B cell (primary cell): ENCODE measurements around the gene VAPB. TPM values are rescaled to one million over a fixed set of nuclear protein-coding genes. Genes with fewer than 3 reads are reported as not detected.

Source experiments
- ATAC-seq: fragments of 200-7000 bp; cut with Tn5 transposase; one replicate; pipeline ENCODE4 v1.10.0; 2021; ENCODE audit warnings: low read depth, mild to moderate bottlenecking, moderate number of reproducible peaks, moderate library complexity
- CTCF ChIA-PET: fragments of 350-600 bp; sonication (Branson Sonifier 250); formaldehyde crosslinking; loops from one replicate; lab custom pipeline; 2021; ENCODE audit warnings: antibody characterized with exemption, inconsistent platforms; lab: Charles Lee
- POLR2A ChIA-PET: fragments of 350-600 bp; sonication (Branson Sonifier 250); formaldehyde crosslinking; loops from one replicate; lab custom pipeline; 2021; ENCODE audit warnings: antibody characterized with exemption; lab: Charles Lee
- DNase-seq: peaks from one replicate; pipeline ENCODE4 v3.0.0; 2013
- H2AFZ ChIP-seq: 2 replicates; pipeline ENCODE4 v1.6.1; 2012; ENCODE audit warnings: mild to moderate bottlenecking, low read depth, low read length; ENCODE audit not compliant: insufficient read depth, poor library complexity, severe bottlenecking
- H3K27ac ChIP-seq, 2 donors: 1 replicate in 1 of 2; 2 replicates in 1 of 2; pipeline ENCODE4 v1.5.1; 2012 to 2013; ENCODE audit warnings: low read length in 2 of 2, mild to moderate bottlenecking in 2 of 2, moderate library complexity in 1 of 2
- H3K27me3 ChIP-seq, 4 experiments: fragments of 200-600 bp in 1 of 4; sonication (generic) in 1 of 4; replicated peaks in 1 of 4; 1 replicate in 2 of 4; 2 replicates in 2 of 4; pipeline versions ENCODE4 v1.6.1 to v1.7.0; 2013 to 2016; ENCODE audit warnings: low read length in 3 of 4, mild to moderate bottlenecking in 2 of 4, mixed read lengths in 1 of 4, moderate library complexity in 1 of 4; ENCODE audit not compliant: insufficient read depth in 4 of 4, control insufficient read depth in 3 of 4; ENCODE audit errors: control extremely low read depth in 1 of 4
- H3K36me3 ChIP-seq, 2 experiments: replicated peaks in 1 of 2; 1 replicate in 1 of 2; 2 replicates in 1 of 2; pipeline versions ENCODE4 v1.6.1 to v1.7.1; 2013; ENCODE audit warnings: low read length in 1 of 2; ENCODE audit not compliant: insufficient read depth in 2 of 2, control insufficient read depth in 1 of 2; ENCODE audit errors: control extremely low read depth in 1 of 2, extremely low read depth in 1 of 2
- H3K4me1 ChIP-seq, 2 donors: fragments of 200-600 bp in 1 of 2; sonication (generic) in 1 of 2; 1 replicate in 1 of 2; 2 replicates in 1 of 2; pipeline versions ENCODE4 v1.5.1 to v1.6.1; 2013 to 2017; ENCODE audit warnings: low read length in 2 of 2; ENCODE audit not compliant: control insufficient read depth in 2 of 2, insufficient read depth in 2 of 2
- H3K4me2 ChIP-seq: replicated peaks from 2 replicates; pipeline ENCODE3; 2012; ENCODE audit warnings: mild to moderate bottlenecking, low read depth, low read length; ENCODE audit not compliant: poor library complexity, severe bottlenecking
- H3K4me3 ChIP-seq, 5 experiments: fragments of 200-600 bp in 1 of 5; sonication (generic) in 1 of 5; 1 replicate in 3 of 5; 2 replicates in 2 of 5; pipeline versions ENCODE4 v1.5.1 to v1.7.0; 2011 to 2016; ENCODE audit warnings: low read length in 4 of 5, mild to moderate bottlenecking in 4 of 5, low read depth in 2 of 5, control low read depth in 1 of 5, moderate library complexity in 1 of 5; ENCODE audit not compliant: insufficient read depth in 1 of 5; ENCODE audit errors: control extremely low read depth in 1 of 5, extremely low read depth in 1 of 5
- H3K79me2 ChIP-seq: fragments of 200-600 bp; sonication (generic); one replicate; pipeline ENCODE4 v1.6.0; 2016; ENCODE audit warnings: low read length; ENCODE audit not compliant: control insufficient read depth, insufficient read depth
- H3K9ac ChIP-seq: fragments of 200-600 bp; sonication (generic); 2 replicates; pipeline ENCODE4 v1.6.1; 2017; ENCODE audit warnings: mild to moderate bottlenecking, low read length, moderate library complexity
- H3K9me3 ChIP-seq, 3 donors: one replicate each; pipeline versions ENCODE4 v1.6.1 to v1.7.1; 2013; ENCODE audit warnings: low read length in 2 of 3; ENCODE audit not compliant: control insufficient read depth in 2 of 3, insufficient read depth in 1 of 3; ENCODE audit errors: control extremely low read depth in 1 of 3
- H4K20me1 ChIP-seq: 2 replicates; pipeline ENCODE4 v1.6.0; 2012; ENCODE audit warnings: mild to moderate bottlenecking, low read length; ENCODE audit not compliant: insufficient read depth, control insufficient read depth, poor library complexity, severe bottlenecking
- H3K27ac Mint-ChIP-seq: one replicate; pipeline ENCODE4 v1.8.0; 2021; ENCODE audit warnings: mixed read lengths
- H3K27me3 Mint-ChIP-seq: one replicate; pipeline ENCODE4 v1.8.0; 2021; ENCODE audit warnings: mixed read lengths
- H3K4me1 Mint-ChIP-seq: one replicate; pipeline ENCODE4 v1.8.0; 2021; ENCODE audit warnings: mixed read lengths
- H3K4me3 Mint-ChIP-seq: one replicate; pipeline ENCODE4 v1.8.0; 2021; ENCODE audit warnings: mixed read lengths
- H3K9me3 Mint-ChIP-seq: one replicate; pipeline ENCODE4 v1.8.0; 2022; ENCODE audit warnings: mixed read lengths; ENCODE audit not compliant: insufficient read depth
- EZH2 ChIP-seq: IDR thresholded peaks from 2 replicates; pipeline ENCODE4 v1.6.1; 2012; ENCODE audit warnings: borderline replicate concordance, low read depth, mild to moderate bottlenecking, moderate library complexity, low read length; ENCODE audit not compliant: insufficient read depth, poor library complexity, severe bottlenecking
- WGBS: methylation state at CpG from one replicate; pipeline ENCODE4 v1.1.5; 2013; ENCODE audit warnings: missing lambda C conversion rate; ENCODE audit not compliant: insufficient coverage; 5-methylcytosine and 5-hydroxymethylcytosine counted together
- intact Hi-C: fragments of 100-400 bp; cut with micrococcal nuclease; formaldehyde crosslinking; loops from one replicate; pipeline ENCODE4 v1.10.0; 2022
- polyA plus RNA-seq: library from polyadenylated mRNA; depleted of rRNA; stranded (reverse); fragments of >200 nt; gene quantifications from 2 replicates; pipeline ENCODE4 v1.2.3, GENCODE V29; 2012
- total RNA-seq, 2 donors: library from RNA; stranded (reverse); fragments of 120-200 nt in 1 of 2; gene quantifications; 1 replicate in 1 of 2; 2 replicates in 1 of 2; pipeline versions ENCODE4 v1.2.3 to v1.2.4, GENCODE V29; 2013 to 2022
- TF ChIP-seq, protein P1 (sequence below): fragments of 200-600 bp; IDR thresholded peaks from one replicate; pipeline ENCODE4 v1.8.0; 2022; ENCODE audit warnings: antibody characterized with exemption, mild to moderate bottlenecking

Gene VAPB
- total and polyA plus RNA-seq, 2 donors (not counting 1 experiment from before 2014, with no cell fraction given) = 19.5 to 26.4 TPM

DNA sequence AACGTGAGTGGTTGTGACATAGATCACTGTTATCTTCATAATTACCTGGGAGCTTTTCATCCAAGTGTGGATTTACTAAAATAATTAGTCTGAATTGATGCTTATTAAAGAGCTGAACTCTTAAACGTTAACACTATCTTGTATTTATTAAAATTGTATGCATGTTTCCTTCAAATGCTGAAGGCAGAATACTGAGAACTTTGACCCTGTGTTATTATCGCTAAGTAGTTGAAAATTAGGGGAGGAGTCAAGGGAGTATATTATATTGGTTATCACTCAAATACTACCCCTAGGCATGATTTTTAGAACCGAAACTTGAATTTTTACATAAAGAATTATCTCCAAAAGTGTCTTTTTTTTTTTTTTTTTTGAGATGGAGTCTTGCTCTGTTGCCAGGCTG is 5.8 kb downstream of the VAPB start:
- peaks cover 22 to 33% of the 10 kb centered on the region in 2 donors for H3K4me1 ChIP-seq
- CTCF ChIA-PET = no interaction called here
- TF ChIP-seq, protein P1, sequence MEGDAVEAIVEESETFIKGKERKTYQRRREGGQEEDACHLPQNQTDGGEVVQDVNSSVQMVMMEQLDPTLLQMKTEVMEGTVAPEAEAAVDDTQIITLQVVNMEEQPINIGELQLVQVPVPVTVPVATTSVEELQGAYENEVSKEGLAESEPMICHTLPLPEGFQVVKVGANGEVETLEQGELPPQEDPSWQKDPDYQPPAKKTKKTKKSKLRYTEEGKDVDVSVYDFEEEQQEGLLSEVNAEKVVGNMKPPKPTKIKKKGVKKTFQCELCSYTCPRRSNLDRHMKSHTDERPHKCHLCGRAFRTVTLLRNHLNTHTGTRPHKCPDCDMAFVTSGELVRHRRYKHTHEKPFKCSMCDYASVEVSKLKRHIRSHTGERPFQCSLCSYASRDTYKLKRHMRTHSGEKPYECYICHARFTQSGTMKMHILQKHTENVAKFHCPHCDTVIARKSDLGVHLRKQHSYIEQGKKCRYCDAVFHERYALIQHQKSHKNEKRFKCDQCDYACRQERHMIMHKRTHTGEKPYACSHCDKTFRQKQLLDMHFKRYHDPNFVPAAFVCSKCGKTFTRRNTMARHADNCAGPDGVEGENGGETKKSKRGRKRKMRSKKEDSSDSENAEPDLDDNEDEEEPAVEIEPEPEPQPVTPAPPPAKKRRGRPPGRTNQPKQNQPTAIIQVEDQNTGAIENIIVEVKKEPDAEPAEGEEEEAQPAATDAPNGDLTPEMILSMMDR = no peak
- TF ChIP-seq EZH2 = no peak

DNA sequence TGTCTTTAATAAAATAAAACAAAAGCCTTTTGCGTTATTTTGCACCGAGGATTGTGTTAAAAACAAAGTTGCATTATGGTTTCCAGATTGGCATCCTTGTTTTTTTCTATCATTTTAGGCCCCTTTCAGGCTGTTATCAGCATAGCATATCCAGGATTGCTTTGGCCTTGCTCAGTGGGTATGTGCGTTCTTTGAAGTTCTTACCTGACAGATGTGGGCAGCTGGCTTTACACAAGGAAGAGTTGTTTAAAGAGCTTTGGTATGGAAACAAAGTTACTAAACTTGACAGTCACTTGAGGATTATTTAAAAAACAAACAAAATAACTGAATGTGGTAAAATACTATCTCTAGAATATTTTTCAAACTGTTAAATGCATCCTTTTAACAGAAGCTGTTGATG is 6.6 kb downstream of the VAPB start:
- no peaks in the 10 kb centered on the region for H3K9me3 Mint-ChIP-seq
- WGBS = 92% methylated on average over 2 of the region's 3 CpGs

More for the DNA sequence above, 5.8 kb downstream of the VAPB start:
- WGBS = no CpG with 5 or more reads among the region's 4 CpGs
- Mint-ChIP-seq H3K27me3 (no peaks in the 10 kb centered on the region), H3K27ac (no peak overlapping the region), H3K4me1 (peaks cover 70% of the 10 kb centered on the region), H3K9me3 (no peaks in the 10 kb centered on the region), H3K4me3 (no peak overlapping the region)
- peaks cover 0 to 6% of the 10 kb centered on the region in 2 experiments for H3K36me3 ChIP-seq
- DNase-seq (no peak), ATAC-seq (no peak)
- no peaks in the 10 kb centered on the region for H3K9me3 ChIP-seq
- H4K20me1 ChIP-seq = peaks cover 74% of the 10 kb centered on the region
- H3K4me3 ChIP-seq = no peak overlapping the region
- intact Hi-C loops = no loop called here
- peaks cover 100% of the 10 kb centered on the region for H3K79me2 ChIP-seq
- no peak overlapping the region for H3K4me2 ChIP-seq
- no peak overlapping the region for H3K27ac ChIP-seq
- H3K9ac ChIP-seq = no peak overlapping the region
- POLR2A ChIA-PET = no interaction called here
- no peaks in the 10 kb centered on the region for H3K27me3 ChIP-seq
- H2AFZ ChIP-seq = no peak overlapping the region

More for the DNA sequence above, 6.6 kb downstream of the VAPB start:
- H3K79me2 ChIP-seq = peaks cover 100% of the 10 kb centered on the region
- H3K27ac ChIP-seq = no peak overlapping the region
- TF ChIP-seq EZH2 = no peak
- TF ChIP-seq, protein P1 = no peak
- H3K36me3 ChIP-seq = peaks cover 0 to 6% of the 10 kb centered on the region in 2 experiments
- ChIA-PET POLR2A (no interaction called here), CTCF (no interaction called here)
- H3K27me3 Mint-ChIP-seq = no peaks in the 10 kb centered on the region
- H3K27me3 ChIP-seq = no peaks in the 10 kb centered on the region
- no peak overlapping the region for H3K9ac ChIP-seq
- peaks cover 15 to 30% of the 10 kb centered on the region in 2 donors for H3K4me1 ChIP-seq
- no peak overlapping the region for H2AFZ ChIP-seq
- no peak overlapping the region for H3K4me2 ChIP-seq
- ATAC-seq (no peak), DNase-seq (no peak)
- no peak overlapping the region for H3K4me3 Mint-ChIP-seq
- H3K9me3 ChIP-seq = no peaks in the 10 kb centered on the region
- intact Hi-C loops = no loop called here
- peaks cover 74% of the 10 kb centered on the region for H4K20me1 ChIP-seq
- H3K4me3 ChIP-seq = no peak overlapping the region
- peaks cover 69% of the 10 kb centered on the region for H3K4me1 Mint-ChIP-seq
- no peak overlapping the region for H3K27ac Mint-ChIP-seq
